Measurements from ENCODE around the gene GLI3. TPM values are rescaled to one million over a fixed set of nuclear protein-coding genes. Genes with fewer than 3 reads are reported as not detected.

The GLI3 gene
- total and polyA plus RNA-seq, 2 experiments from 2014 or later, result 4.0 to 5.2 TPM

DNA sequence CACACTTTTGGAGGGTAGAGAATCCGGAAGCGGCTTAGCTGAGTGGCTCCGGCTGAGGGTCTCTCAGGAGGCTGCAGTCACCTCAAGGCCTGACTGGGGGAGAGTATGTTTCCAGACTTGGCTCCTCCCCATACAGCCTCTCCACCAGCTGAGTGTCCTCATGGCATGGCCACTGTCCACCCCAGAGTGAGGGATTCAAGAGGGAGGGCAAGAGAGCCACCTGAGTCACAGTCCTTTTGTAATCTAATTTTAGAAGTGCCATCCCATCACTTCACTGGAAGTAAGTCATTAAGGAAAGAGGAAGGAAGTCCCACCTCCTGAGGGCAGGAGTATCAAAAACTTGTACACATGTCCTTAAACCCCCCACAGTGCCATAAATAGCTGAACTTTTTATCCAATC is 134.0 kb downstream of the GLI3 start:
- Histone ChIP-seq H3F3A (ENCODE audit: insufficient read depth) (peaks cover 14% of the 10 kb centered on the region), H3K36me3 (ENCODE audit: low read depth) (no peaks in the 10 kb centered on the region), H4K20me1 (ENCODE audit: insufficient read depth) (no peaks in the 10 kb centered on the region), H3K9me2 (ENCODE audit: insufficient read depth) (no peaks in the 10 kb centered on the region), H3K27ac (no peak overlapping the region), H3K9ac (no peak overlapping the region), H3K79me2 (ENCODE audit: insufficient read depth) (no peaks in the 10 kb centered on the region), H3K4me2 (ENCODE audit: unreplicated experiment) (no peak overlapping the region), H3K4me3 (no peak overlapping the region), H3K4me1 (ENCODE audit: insufficient read depth) (peaks cover 24% of the 10 kb centered on the region), H3K9me3 (ENCODE audit: low read depth) (no peaks in the 10 kb centered on the region), H2AFZ (no peak overlapping the region), H3K27me3 (replicated peaks; ENCODE audit: insufficient read depth) (no peaks in the 10 kb centered on the region)
- DNase-seq, result no peak
- TF ChIP-seq EZH2 (IDR thresholded peaks at IDR 0.05; ENCODE audit: insufficient read depth, poor library complexity, severe bottlenecking), result no peak
- TF ChIP-seq EZH2phosphoT487 (IDR thresholded peaks at IDR 0.05; ENCODE audit: insufficient read depth, low read depth), result no peak
- in situ Hi-C loops (cut with MboI), result no loop called here
- 98 to 100% methylated on average over 3 of the region's 3 CpGs for WGBS, 2 experiments (ENCODE audit: low coverage in 1 of 2, low lambda C conversion rate in 2 of 2, missing lambda C conversion rate in 2 of 2)

DNA sequence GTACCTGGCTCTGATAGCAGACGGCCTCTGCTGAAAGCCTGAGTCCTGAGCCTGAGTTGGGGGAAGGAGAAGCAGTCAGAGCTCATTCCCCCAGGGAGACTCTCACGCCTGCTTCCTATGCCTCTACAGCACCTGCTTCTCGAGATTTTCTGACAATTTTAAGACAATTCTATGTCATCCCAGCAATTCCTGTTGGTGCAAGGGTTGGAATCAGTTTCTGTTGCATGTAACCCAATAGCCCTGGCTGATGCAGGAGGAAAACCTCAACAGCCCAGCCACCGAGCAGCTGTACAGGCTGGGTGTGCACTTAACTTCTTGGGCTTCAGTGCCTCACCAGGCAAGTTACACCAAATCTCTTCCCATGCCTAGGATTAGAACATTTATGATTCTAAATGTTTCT is 134.7 kb downstream of the GLI3 start:
- 90 to 92% methylated on average over 4 of the region's 4 CpGs for WGBS, 2 experiments (ENCODE audit: low coverage in 1 of 2, low lambda C conversion rate in 2 of 2, missing lambda C conversion rate in 2 of 2)
- no peak for DNase-seq

DNA sequence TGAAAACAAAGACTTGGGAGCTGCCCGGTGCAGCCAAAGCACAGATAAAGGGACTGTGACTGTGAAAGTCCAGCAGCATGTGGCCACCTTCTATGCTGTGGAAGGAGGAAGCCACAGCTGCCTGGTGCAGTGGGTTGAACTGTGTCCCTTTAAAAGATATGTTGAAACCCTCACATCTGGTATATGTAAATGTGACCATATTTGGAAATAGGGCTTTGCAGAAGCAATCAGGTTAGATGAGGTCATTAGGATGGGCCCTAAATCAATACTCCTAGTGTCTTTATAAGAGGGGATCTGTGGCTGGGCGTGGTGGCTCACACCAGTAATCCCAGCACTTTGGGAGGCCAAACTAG is 136.9 kb downstream of the GLI3 start:
- H3K79me2 ChIP-seq (ENCODE audit: insufficient read depth), result no peaks in the 10 kb centered on the region
- H3K9me2 ChIP-seq (ENCODE audit: insufficient read depth), result no peaks in the 10 kb centered on the region
- no peak overlapping the region for H3K27ac ChIP-seq
- no peak overlapping the region for H3K4me2 ChIP-seq (ENCODE audit: unreplicated experiment)
- DNase-seq, result no peak
- in situ Hi-C loops (cut with MboI), result no loop called here
- no peak overlapping the region for H3K9ac ChIP-seq
- TF ChIP-seq EZH2phosphoT487 (IDR thresholded peaks at IDR 0.05; ENCODE audit: insufficient read depth, low read depth) (no peak), EZH2 (IDR thresholded peaks at IDR 0.05; ENCODE audit: insufficient read depth, poor library complexity, severe bottlenecking) (no peak)
- H3K4me3 ChIP-seq, result no peak overlapping the region
- H3F3A ChIP-seq (ENCODE audit: insufficient read depth), result peaks cover 5% of the 10 kb centered on the region; the same call in 1 of the 2 replicates
- 68 to 73% methylated on average over 2 of the region's 2 CpGs for WGBS, 2 experiments (ENCODE audit: low coverage in 1 of 2, low lambda C conversion rate in 2 of 2, missing lambda C conversion rate in 2 of 2)
- H2AFZ ChIP-seq, result no peak overlapping the region
- no peaks in the 10 kb centered on the region for H3K9me3 ChIP-seq (ENCODE audit: low read depth)
- H3K36me3 ChIP-seq (ENCODE audit: low read depth), result no peaks in the 10 kb centered on the region
- peaks cover 24% of the 10 kb centered on the region for H3K4me1 ChIP-seq (ENCODE audit: insufficient read depth)
- H3K27me3 ChIP-seq (replicated peaks; ENCODE audit: insufficient read depth), result no peaks in the 10 kb centered on the region
- H4K20me1 ChIP-seq (ENCODE audit: insufficient read depth), result no peaks in the 10 kb centered on the region

More for the DNA sequence above, 134.7 kb downstream of the GLI3 start:
- Histone ChIP-seq H3K79me2 (ENCODE audit: insufficient read depth) (no peaks in the 10 kb centered on the region), H3K27ac (no peak overlapping the region), H3K9me3 (ENCODE audit: low read depth) (no peaks in the 10 kb centered on the region), H3K9ac (no peak overlapping the region), H3K4me1 (ENCODE audit: insufficient read depth) (peaks cover 24% of the 10 kb centered on the region), H2AFZ (no peak overlapping the region), H3K36me3 (ENCODE audit: low read depth) (no peaks in the 10 kb centered on the region), H3F3A (ENCODE audit: insufficient read depth) (peaks cover 7% of the 10 kb centered on the region; the same call in 1 of the 2 replicates), H4K20me1 (ENCODE audit: insufficient read depth) (no peaks in the 10 kb centered on the region), H3K4me2 (ENCODE audit: unreplicated experiment) (no peak overlapping the region), H3K4me3 (no peak overlapping the region), H3K27me3 (replicated peaks; ENCODE audit: insufficient read depth) (no peaks in the 10 kb centered on the region), H3K9me2 (ENCODE audit: insufficient read depth) (no peaks in the 10 kb centered on the region)
- no peak for TF ChIP-seq EZH2phosphoT487 (IDR thresholded peaks at IDR 0.05; ENCODE audit: insufficient read depth, low read depth)
- TF ChIP-seq EZH2 (IDR thresholded peaks at IDR 0.05; ENCODE audit: insufficient read depth, poor library complexity, severe bottlenecking), result no peak
- in situ Hi-C loops (cut with MboI), result no loop called here

- no peak overlapping the region for H3K27ac ChIP-seq
- no peak for DNase-seq
- no peaks in the 10 kb centered on the region for H3K9me3 ChIP-seq (ENCODE audit: low read depth)
- no peaks in the 10 kb centered on the region for H3K36me3 ChIP-seq (ENCODE audit: low read depth)
- H3K79me2 ChIP-seq (ENCODE audit: insufficient read depth), result no peaks in the 10 kb centered on the region
- H3F3A ChIP-seq (ENCODE audit: insufficient read depth), result peaks cover 5% of the 10 kb centered on the region; the same call in 1 of the 2 replicates
- TF ChIP-seq EZH2phosphoT487 (IDR thresholded peaks at IDR 0.05; ENCODE audit: insufficient read depth, low read depth), result no peak
- no peaks in the 10 kb centered on the region for H4K20me1 ChIP-seq (ENCODE audit: insufficient read depth)
- no peak overlapping the region for H3K9ac ChIP-seq
- 97 to 98% methylated on average over 8 of the region's 8 CpGs for WGBS, 2 experiments (ENCODE audit: low coverage in 1 of 2, low lambda C conversion rate in 2 of 2, missing lambda C conversion rate in 2 of 2)
- H3K9me2 ChIP-seq (ENCODE audit: insufficient read depth), result no peaks in the 10 kb centered on the region
- in situ Hi-C loops (cut with MboI), result no loop called here
- peaks cover 24% of the 10 kb centered on the region for H3K4me1 ChIP-seq (ENCODE audit: insufficient read depth)
- H3K4me3 ChIP-seq, result no peak overlapping the region
- H3K4me2 ChIP-seq (ENCODE audit: unreplicated experiment), result no peak overlapping the region
- no peaks in the 10 kb centered on the region for H3K27me3 ChIP-seq (replicated peaks; ENCODE audit: insufficient read depth)
- no peak overlapping the region for H2AFZ ChIP-seq
Measured at GRCh38 chr7:42099470-42100155, 137.4 kb downstream of the GLI3 start.

Data from GM23248 (cell line).